SK-N-SH (cell line): ENCODE measurements around the gene COX8A. TPM values are rescaled to one million over a fixed set of nuclear protein-coding genes. Genes with fewer than 3 reads are reported as not detected.

Source experiments
- CTCF ChIA-PET: fragments of 300-600, 350-600 bp; formaldehyde crosslinking; extraction: SDS; loops from one replicate; lab custom pipeline; 2021; lab: Yijun Ruan, JAX
- POLR2A ChIA-PET: fragments of 350-600 bp; sonication (Branson Sonifier 250); formaldehyde crosslinking; extraction: SDS; loops from one replicate; lab custom pipeline; 2020; ENCODE audit warnings: antibody characterized with exemption, inconsistent platforms; lab: Yijun Ruan, JAX
- DNase-seq: peaks from one replicate; pipeline ENCODE4 v3.0.0; 2012
- H2AFZ ChIP-seq: fragments of 200-600 bp; sonication (generic); 2 replicates; pipeline ENCODE4 v1.8.1; 2016; ENCODE audit warnings: antibody characterized with exemption, mild to moderate bottlenecking, low read depth
- H3F3A ChIP-seq: fragments of 200-600 bp; sonication (generic); replicated peaks from 2 replicates; pipeline ENCODE3; 2016; ENCODE audit warnings: antibody characterized with exemption, mild to moderate bottlenecking; ENCODE audit not compliant: insufficient read depth
- H3K27ac ChIP-seq, 2 experiments: fragments of 200-500 bp in 1 of 2; fragments of 200-600 bp in 1 of 2; sonication (Bioruptor generic) in 1 of 2; sonication (generic), shearing (Covaris generic) in 1 of 2; 2 replicates each; pipeline versions ENCODE4 v1.5.1 to v1.6.1; 2014 to 2016; ENCODE audit warnings: low read depth in 2 of 2, inconsistent platforms in 1 of 2, low read length in 1 of 2, mild to moderate bottlenecking in 1 of 2, mixed read lengths in 1 of 2
- H3K27me3 ChIP-seq: fragments of 200-600 bp; sonication (generic), shearing (Covaris generic); 2 replicates; pipeline ENCODE4 v1.6.1; 2016; ENCODE audit warnings: mixed run types; ENCODE audit not compliant: insufficient read depth
- H3K36me3 ChIP-seq, 2 experiments: fragments of 200-500 bp in 1 of 2; fragments of 200-600 bp in 1 of 2; sonication (Bioruptor generic) in 1 of 2; sonication (generic) in 1 of 2; replicated peaks in 1 of 2; 2 replicates each; pipeline versions ENCODE3 to v1.5.1; 2014 to 2016; ENCODE audit warnings: low read length in 1 of 2, mild to moderate bottlenecking in 1 of 2; ENCODE audit not compliant: insufficient read depth in 2 of 2, control insufficient read depth in 1 of 2
- H3K4me1 ChIP-seq, 2 experiments: fragments of 200-500 bp in 1 of 2; fragments of 200-600 bp in 1 of 2; sonication (Bioruptor generic) in 1 of 2; sonication (generic), shearing (Covaris generic) in 1 of 2; 2 replicates each; pipeline versions ENCODE4 v1.5.1 to v1.6.1; 2014 to 2016; ENCODE audit warnings: low read depth in 1 of 2, low read length in 1 of 2, mixed run types in 1 of 2; ENCODE audit not compliant: insufficient read depth in 2 of 2, control insufficient read depth in 1 of 2
- H3K4me2 ChIP-seq: fragments of 200-600 bp; sonication (generic), shearing (Covaris generic); 2 replicates; pipeline ENCODE4 v1.6.1; 2017; ENCODE audit warnings: mixed run types
- H3K4me3 ChIP-seq, 2 experiments: fragments of 200-500 bp in 1 of 2; fragments of 200-600 bp in 1 of 2; sonication (Bioruptor generic) in 1 of 2; sonication (generic), shearing (Covaris generic) in 1 of 2; 2 replicates each; pipeline versions ENCODE4 v1.5.1 to v1.8.1; 2014 to 2016; ENCODE audit warnings: low read depth in 2 of 2, inconsistent platforms in 1 of 2, low read length in 1 of 2, mild to moderate bottlenecking in 1 of 2, mixed read lengths in 1 of 2, moderate library complexity in 1 of 2
- H3K79me2 ChIP-seq: fragments of 200-600 bp; sonication (generic); 2 replicates; pipeline ENCODE4 v1.8.1; 2017; ENCODE audit warnings: mild to moderate bottlenecking; ENCODE audit not compliant: insufficient read depth
- H3K9ac ChIP-seq: fragments of 200-600 bp; sonication (generic); 2 replicates; pipeline ENCODE4 v1.6.1; 2017; ENCODE audit warnings: mixed run types
- H3K9me2 ChIP-seq: fragments of 200-600 bp; sonication (generic); 2 replicates; pipeline ENCODE4 v1.6.1; 2017; ENCODE audit warnings: mixed run types
- H3K9me3 ChIP-seq: fragments of 200-600 bp; sonication (generic); 2 replicates; pipeline ENCODE4 v1.6.1; 2017; ENCODE audit warnings: mixed run types, mild to moderate bottlenecking, moderate library complexity
- H4K20me1 ChIP-seq: fragments of 200-600 bp; sonication (generic); 2 replicates; pipeline ENCODE4 v1.6.1; 2017; ENCODE audit warnings: mild to moderate bottlenecking, mixed run types; ENCODE audit not compliant: insufficient read depth
- CHD2 ChIP-seq: fragments of 150-350 bp; IDR thresholded peaks from 2 replicates; pipeline ENCODE4 v1.6.1; 2018; ENCODE audit warnings: low read length; ENCODE audit not compliant: partially characterized antibody
- CTCF ChIP-seq: fragments of 200-600 bp; sonication (generic); IDR thresholded peaks from 2 replicates; pipeline ENCODE4 v1.6.1; 2017; ENCODE audit warnings: antibody characterized with exemption, mild to moderate bottlenecking, moderate library complexity
- EP300 ChIP-seq, 2 experiments: IDR thresholded peaks; 2 replicates each; pipeline versions ENCODE4 v1.4.0 to v1.6.1; 2012; ENCODE audit warnings: borderline replicate concordance in 1 of 2, low read depth in 1 of 2, low read length in 1 of 2
- FOSL2 ChIP-seq: IDR thresholded peaks from 2 replicates; pipeline ENCODE4 v1.4.0; 2012; ENCODE audit warnings: low read depth, mild to moderate bottlenecking, moderate library complexity, borderline replicate concordance
- IRF3 ChIP-seq: fragments of 150-350 bp; IDR thresholded peaks from 2 replicates; pipeline ENCODE4 v1.6.1; 2016; ENCODE audit warnings: mild to moderate bottlenecking, low read depth, low read length
- MEF2A ChIP-seq: IDR thresholded peaks from 2 replicates; pipeline ENCODE4 v1.4.0; 2012; ENCODE audit warnings: low read depth, borderline replicate concordance
- NFIC ChIP-seq: IDR thresholded peaks from 2 replicates; pipeline ENCODE4 v1.4.0; 2012; ENCODE audit warnings: borderline replicate concordance
- POLR2AphosphoS5 ChIP-seq: IDR thresholded peaks from 2 replicates; pipeline ENCODE4 v1.6.1; 2012; ENCODE audit warnings: low read depth, low read length
- REST ChIP-seq: IDR thresholded peaks from 2 replicates; pipeline ENCODE4 v1.6.1; 2012; ENCODE audit warnings: mild to moderate bottlenecking, low read depth, low read length, moderate library complexity
- RFX5 ChIP-seq: IDR thresholded peaks from 2 replicates; pipeline ENCODE4 v1.6.1; 2012; ENCODE audit warnings: mild to moderate bottlenecking, improper control_type of control experiment, low read length
- TCF12 ChIP-seq: IDR thresholded peaks from 2 replicates; pipeline ENCODE4 v1.4.0; 2012
- YY1 ChIP-seq: IDR thresholded peaks from 2 replicates; pipeline ENCODE4 v1.4.0; 2012; ENCODE audit warnings: low read depth, mild to moderate bottlenecking
- WGBS: methylation state at CpG from one replicate; pipeline ENCODE4 v1.1.6; 2017; ENCODE audit warnings: low lambda C conversion rate; 5-methylcytosine and 5-hydroxymethylcytosine counted together
- polyA plus RNA-seq, 3 experiments: library from polyadenylated mRNA; depleted of rRNA; stranded (reverse); fragments of >200 nt; gene quantifications; 2 replicates each; pipeline ENCODE4 v1.2.3, GENCODE V29; 2012

COX8A gene
- polyA plus RNA-seq, 1 of the 3 experiments (the other 2 are of a cell fraction): 824 TPM

- ChIA-PET POLR2A (no interaction called here), CTCF (interaction anchor here (0.7 kb wide), 1 partner anchor 579 kb away, joined by 3 read pairs; no protein-coding TSS in a partner anchor)
- no peak for DNase-seq
- H3K4me2 ChIP-seq: no peak overlapping the region
- H3K9me3 ChIP-seq: no peaks in the 10 kb centered on the region
- H3K36me3 ChIP-seq: peaks cover 0 to 19% of the 10 kb centered on the region in 2 experiments
- H3K4me3 ChIP-seq: no peak overlapping the region
- TF ChIP-seq FOSL2 (peak; percentile 18; the same call in 1 of the 2 replicates), NFIC (no peak), RFX5 (no peak), MEF2A (no peak), CTCF (no peak)
- no peaks in the 10 kb centered on the region for H3K27me3 ChIP-seq
- no peaks in the 10 kb centered on the region for H3K79me2 ChIP-seq
- H2AFZ ChIP-seq: no peak overlapping the region
- peaks cover 0 to 15% of the 10 kb centered on the region in 2 experiments; a peak in 2 of 4 replicates for H3K4me1 ChIP-seq
- no peaks in the 10 kb centered on the region for H3K9me2 ChIP-seq
- H3F3A ChIP-seq: no peaks in the 10 kb centered on the region
- peaks cover 17% of the 10 kb centered on the region for H4K20me1 ChIP-seq
- 94% methylated on average over 3 of the region's 4 CpGs for WGBS
- H3K27ac ChIP-seq: no peak overlapping the region
- H3K9ac ChIP-seq: no peak overlapping the region
Observed at GRCh38 chr11:64004590-64004984, 30.2 kb downstream of the COX8A start.

- no peaks in the 10 kb centered on the region for H3K27me3 ChIP-seq
- peaks cover 0 to 15% of the 10 kb centered on the region in 2 experiments; a peak in 2 of 4 replicates for H3K4me1 ChIP-seq
- H3K9ac ChIP-seq: no peak overlapping the region
- 60% methylated on average over 1 of the region's 4 CpGs for WGBS
- H3F3A ChIP-seq: no peaks in the 10 kb centered on the region
- H3K4me3 ChIP-seq: no peak overlapping the region
- CTCF ChIA-PET: interaction anchor here (2.6 kb wide), 1 partner anchor 12 kb away, joined by 17 read pairs; no protein-coding TSS in a partner anchor
- H3K79me2 ChIP-seq: no peaks in the 10 kb centered on the region
- POLR2A ChIA-PET: no interaction called here
- H3K27ac ChIP-seq: no peak overlapping the region
- peaks cover 0 to 17% of the 10 kb centered on the region in 2 experiments for H3K36me3 ChIP-seq
- H3K4me2 ChIP-seq: no peak overlapping the region
- H4K20me1 ChIP-seq: peaks cover 17% of the 10 kb centered on the region
- no peak overlapping the region for H2AFZ ChIP-seq
- no peaks in the 10 kb centered on the region for H3K9me3 ChIP-seq
- no peak for DNase-seq
- H3K9me2 ChIP-seq: no peaks in the 10 kb centered on the region
- no peak for TF ChIP-seq EP300 (IDR thresholded peaks at IDR 0.05; ENCODE audit: borderline replicate concordance in 1 of 2, low read depth in 1 of 2, low read length in 1 of 2)
- TF ChIP-seq POLR2AphosphoS5: no peak
- no peak for TF ChIP-seq RFX5
- TF ChIP-seq CHD2: no peak
- no peak for TF ChIP-seq REST
- TF ChIP-seq IRF3: no peak
- TF ChIP-seq YY1: no peak
- no peak for TF ChIP-seq TCF12
- TF ChIP-seq, all 33 proteins: peak for 0
Observed at GRCh38 chr11:64005691-64006090, 31.3 kb downstream of the COX8A start.
